Measurements from ENCODE around the gene CYP1A2. TPM values are rescaled to one million over a fixed set of nuclear protein-coding genes. Genes with fewer than 3 reads are reported as not detected.

CYP1A2 gene
- total and polyA plus RNA-seq, 9 of the 15 experiments (the other 6 are each of a cell fraction or from before 2014, with no cell fraction given) = not detected

GRCh38 chr15:74778599-74778970 lies 29.9 kb downstream of the CYP1A2 start (continued):
- TF ChIP-seq, protein P1, sequence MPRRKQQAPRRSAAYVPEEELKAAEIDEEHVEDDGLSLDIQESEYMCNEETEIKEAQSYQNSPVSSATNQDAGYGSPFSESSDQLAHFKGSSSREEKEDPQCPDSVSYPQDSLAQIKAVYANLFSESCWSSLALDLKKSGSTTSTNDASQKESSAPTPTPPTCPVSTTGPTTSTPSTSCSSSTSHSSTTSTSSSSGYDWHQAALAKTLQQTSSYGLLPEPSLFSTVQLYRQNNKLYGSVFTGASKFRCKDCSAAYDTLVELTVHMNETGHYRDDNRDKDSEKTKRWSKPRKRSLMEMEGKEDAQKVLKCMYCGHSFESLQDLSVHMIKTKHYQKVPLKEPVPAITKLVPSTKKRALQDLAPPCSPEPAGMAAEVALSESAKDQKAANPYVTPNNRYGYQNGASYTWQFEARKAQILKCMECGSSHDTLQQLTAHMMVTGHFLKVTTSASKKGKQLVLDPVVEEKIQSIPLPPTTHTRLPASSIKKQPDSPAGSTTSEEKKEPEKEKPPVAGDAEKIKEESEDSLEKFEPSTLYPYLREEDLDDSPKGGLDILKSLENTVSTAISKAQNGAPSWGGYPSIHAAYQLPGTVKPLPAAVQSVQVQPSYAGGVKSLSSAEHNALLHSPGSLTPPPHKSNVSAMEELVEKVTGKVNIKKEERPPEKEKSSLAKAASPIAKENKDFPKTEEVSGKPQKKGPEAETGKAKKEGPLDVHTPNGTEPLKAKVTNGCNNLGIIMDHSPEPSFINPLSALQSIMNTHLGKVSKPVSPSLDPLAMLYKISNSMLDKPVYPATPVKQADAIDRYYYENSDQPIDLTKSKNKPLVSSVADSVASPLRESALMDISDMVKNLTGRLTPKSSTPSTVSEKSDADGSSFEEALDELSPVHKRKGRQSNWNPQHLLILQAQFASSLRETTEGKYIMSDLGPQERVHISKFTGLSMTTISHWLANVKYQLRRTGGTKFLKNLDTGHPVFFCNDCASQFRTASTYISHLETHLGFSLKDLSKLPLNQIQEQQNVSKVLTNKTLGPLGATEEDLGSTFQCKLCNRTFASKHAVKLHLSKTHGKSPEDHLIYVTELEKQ (CRISPR knock-in tag; IDR thresholded peaks at IDR 0.05) = no peak
- TF ChIP-seq TEAD4 (IDR thresholded peaks at IDR 0.05; ENCODE audit: low read length) (0 out of 2 replicates have a peak, but pooled peaks have one; percentile 17), TEAD4 (CRISPR knock-in tag; IDR thresholded peaks at IDR 0.05; ENCODE audit: borderline replicate concordance) (no peak), EHMT2 (IDR thresholded peaks at IDR 0.05) (no peak), KAT7 (CRISPR knock-in tag; IDR thresholded peaks at IDR 0.05; ENCODE audit: borderline replicate concordance) (no peak), ELK3 (CRISPR knock-in tag; IDR thresholded peaks at IDR 0.05) (no peak), SMARCA4 (IDR thresholded peaks at IDR 0.05) (peak; percentile 31; the same call in 1 of the 2 replicates), TCF7L2 (IDR thresholded peaks at IDR 0.05; ENCODE audit: low read depth, low read length) (no peak), PCBP1 (IDR thresholded peaks at IDR 0.05; ENCODE audit: low read depth, low read length, poor library complexity, severe bottlenecking) (no peak), DPF2 (IDR thresholded peaks at IDR 0.05) (peak; percentile 56; the same call in 1 of the 2 replicates), CXXC5 (CRISPR knock-in tag; IDR thresholded peaks at IDR 0.05) (no peak), TAF15 (IDR thresholded peaks at IDR 0.05; ENCODE audit: low read depth, low read length) (no peak), HDAC1 (IDR thresholded peaks at IDR 0.05) (0 out of 4 replicates have a peak, but pooled peaks of 1 of the 2 experiments have one; percentile 19), ZBTB2 (IDR thresholded peaks at IDR 0.05) (no peak), PYGO2 (tag; IDR thresholded peaks at IDR 0.05) (no peak), SRSF3 (IDR thresholded peaks at IDR 0.05; ENCODE audit: insufficient read depth, low read length) (no peak), CBFA2T3 (IDR thresholded peaks at IDR 0.05) (peak; percentile 83), DNMT1 (IDR thresholded peaks at IDR 0.05) (no peak)
- TF ChIP-seq, protein P2, sequence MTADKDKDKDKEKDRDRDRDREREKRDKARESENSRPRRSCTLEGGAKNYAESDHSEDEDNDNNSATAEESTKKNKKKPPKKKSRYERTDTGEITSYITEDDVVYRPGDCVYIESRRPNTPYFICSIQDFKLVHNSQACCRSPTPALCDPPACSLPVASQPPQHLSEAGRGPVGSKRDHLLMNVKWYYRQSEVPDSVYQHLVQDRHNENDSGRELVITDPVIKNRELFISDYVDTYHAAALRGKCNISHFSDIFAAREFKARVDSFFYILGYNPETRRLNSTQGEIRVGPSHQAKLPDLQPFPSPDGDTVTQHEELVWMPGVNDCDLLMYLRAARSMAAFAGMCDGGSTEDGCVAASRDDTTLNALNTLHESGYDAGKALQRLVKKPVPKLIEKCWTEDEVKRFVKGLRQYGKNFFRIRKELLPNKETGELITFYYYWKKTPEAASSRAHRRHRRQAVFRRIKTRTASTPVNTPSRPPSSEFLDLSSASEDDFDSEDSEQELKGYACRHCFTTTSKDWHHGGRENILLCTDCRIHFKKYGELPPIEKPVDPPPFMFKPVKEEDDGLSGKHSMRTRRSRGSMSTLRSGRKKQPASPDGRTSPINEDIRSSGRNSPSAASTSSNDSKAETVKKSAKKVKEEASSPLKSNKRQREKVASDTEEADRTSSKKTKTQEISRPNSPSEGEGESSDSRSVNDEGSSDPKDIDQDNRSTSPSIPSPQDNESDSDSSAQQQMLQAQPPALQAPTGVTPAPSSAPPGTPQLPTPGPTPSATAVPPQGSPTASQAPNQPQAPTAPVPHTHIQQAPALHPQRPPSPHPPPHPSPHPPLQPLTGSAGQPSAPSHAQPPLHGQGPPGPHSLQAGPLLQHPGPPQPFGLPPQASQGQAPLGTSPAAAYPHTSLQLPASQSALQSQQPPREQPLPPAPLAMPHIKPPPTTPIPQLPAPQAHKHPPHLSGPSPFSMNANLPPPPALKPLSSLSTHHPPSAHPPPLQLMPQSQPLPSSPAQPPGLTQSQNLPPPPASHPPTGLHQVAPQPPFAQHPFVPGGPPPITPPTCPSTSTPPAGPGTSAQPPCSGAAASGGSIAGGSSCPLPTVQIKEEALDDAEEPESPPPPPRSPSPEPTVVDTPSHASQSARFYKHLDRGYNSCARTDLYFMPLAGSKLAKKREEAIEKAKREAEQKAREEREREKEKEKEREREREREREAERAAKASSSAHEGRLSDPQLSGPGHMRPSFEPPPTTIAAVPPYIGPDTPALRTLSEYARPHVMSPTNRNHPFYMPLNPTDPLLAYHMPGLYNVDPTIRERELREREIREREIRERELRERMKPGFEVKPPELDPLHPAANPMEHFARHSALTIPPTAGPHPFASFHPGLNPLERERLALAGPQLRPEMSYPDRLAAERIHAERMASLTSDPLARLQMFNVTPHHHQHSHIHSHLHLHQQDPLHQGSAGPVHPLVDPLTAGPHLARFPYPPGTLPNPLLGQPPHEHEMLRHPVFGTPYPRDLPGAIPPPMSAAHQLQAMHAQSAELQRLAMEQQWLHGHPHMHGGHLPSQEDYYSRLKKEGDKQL (CRISPR knock-in tag; IDR thresholded peaks at IDR 0.05; ENCODE audit: borderline replicate concordance) = no peak

Data from K562 (cell line).